SJSA1 (cell line): Measurements from ENCODE around the gene DEPDC1B. TPM values are rescaled to one million over a fixed set of nuclear protein-coding genes. Genes with fewer than 3 reads are reported as not detected.
"Not testable (repeated sequence)": the region's sequence is repeated elsewhere in the genome, so short reads cannot be mapped to it uniquely, and the experiment has no call there.

Experiments
- DNase-seq, 2 experiments: peaks; one replicate each; pipeline ENCODE4 v3.0.0-alpha.2; 2015 to 2020; ENCODE audit warnings: low spot score in 2 of 2, low read depth in 1 of 2
- H3K27ac ChIP-seq: fragments of 250-450 bp; sonication (Bioruptor Pico); 2 replicates; pipeline ENCODE4 v1.5.1; 2020; ENCODE audit warnings: mild to moderate bottlenecking, moderate library complexity
- H3K27me3 ChIP-seq: fragments of 250-450 bp; sonication (Bioruptor Pico); replicated peaks from 2 replicates; pipeline ENCODE4 v1.5.1; 2020; ENCODE audit warnings: mild to moderate bottlenecking, moderate library complexity
- H3K36me3 ChIP-seq: fragments of 250-450 bp; sonication (Bioruptor Pico); 2 replicates; pipeline ENCODE4 v1.5.1; 2020; ENCODE audit warnings: mild to moderate bottlenecking
- H3K4me1 ChIP-seq: fragments of 250-450 bp; sonication (Bioruptor Pico); replicated peaks from 2 replicates; pipeline ENCODE4 v1.6.1; 2021; ENCODE audit warnings: mild to moderate bottlenecking
- H3K4me3 ChIP-seq: fragments of 250-450 bp; sonication (Bioruptor Pico); 2 replicates; pipeline ENCODE4 v1.5.1; 2020; ENCODE audit warnings: mild to moderate bottlenecking
- H3K9me3 ChIP-seq: fragments of 250-450 bp; sonication (Bioruptor Pico); replicated peaks from 2 replicates; pipeline ENCODE4 v1.5.1; 2020; ENCODE audit warnings: mild to moderate bottlenecking
- total RNA-seq: library from RNA; depleted of rRNA; stranded (reverse); fragments of >200 nt; shearing (Covaris generic); gene quantifications from 2 replicates; pipeline ENCODE4 v1.2.3, GENCODE V29; 2014; rRNA removed

Gene DEPDC1B, protein sequence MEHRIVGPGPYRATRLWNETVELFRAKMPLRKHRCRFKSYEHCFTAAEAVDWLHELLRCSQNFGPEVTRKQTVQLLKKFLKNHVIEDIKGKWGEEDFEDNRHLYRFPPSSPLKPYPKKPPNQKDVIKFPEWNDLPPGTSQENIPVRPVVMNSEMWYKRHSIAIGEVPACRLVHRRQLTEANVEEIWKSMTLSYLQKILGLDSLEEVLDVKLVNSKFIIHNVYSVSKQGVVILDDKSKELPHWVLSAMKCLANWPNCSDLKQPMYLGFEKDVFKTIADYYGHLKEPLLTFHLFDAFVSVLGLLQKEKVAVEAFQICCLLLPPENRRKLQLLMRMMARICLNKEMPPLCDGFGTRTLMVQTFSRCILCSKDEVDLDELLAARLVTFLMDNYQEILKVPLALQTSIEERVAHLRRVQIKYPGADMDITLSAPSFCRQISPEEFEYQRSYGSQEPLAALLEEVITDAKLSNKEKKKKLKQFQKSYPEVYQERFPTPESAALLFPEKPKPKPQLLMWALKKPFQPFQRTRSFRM
- total RNA-seq, result 14.5 and 20.8 TPM in 2 replicates

DNA sequence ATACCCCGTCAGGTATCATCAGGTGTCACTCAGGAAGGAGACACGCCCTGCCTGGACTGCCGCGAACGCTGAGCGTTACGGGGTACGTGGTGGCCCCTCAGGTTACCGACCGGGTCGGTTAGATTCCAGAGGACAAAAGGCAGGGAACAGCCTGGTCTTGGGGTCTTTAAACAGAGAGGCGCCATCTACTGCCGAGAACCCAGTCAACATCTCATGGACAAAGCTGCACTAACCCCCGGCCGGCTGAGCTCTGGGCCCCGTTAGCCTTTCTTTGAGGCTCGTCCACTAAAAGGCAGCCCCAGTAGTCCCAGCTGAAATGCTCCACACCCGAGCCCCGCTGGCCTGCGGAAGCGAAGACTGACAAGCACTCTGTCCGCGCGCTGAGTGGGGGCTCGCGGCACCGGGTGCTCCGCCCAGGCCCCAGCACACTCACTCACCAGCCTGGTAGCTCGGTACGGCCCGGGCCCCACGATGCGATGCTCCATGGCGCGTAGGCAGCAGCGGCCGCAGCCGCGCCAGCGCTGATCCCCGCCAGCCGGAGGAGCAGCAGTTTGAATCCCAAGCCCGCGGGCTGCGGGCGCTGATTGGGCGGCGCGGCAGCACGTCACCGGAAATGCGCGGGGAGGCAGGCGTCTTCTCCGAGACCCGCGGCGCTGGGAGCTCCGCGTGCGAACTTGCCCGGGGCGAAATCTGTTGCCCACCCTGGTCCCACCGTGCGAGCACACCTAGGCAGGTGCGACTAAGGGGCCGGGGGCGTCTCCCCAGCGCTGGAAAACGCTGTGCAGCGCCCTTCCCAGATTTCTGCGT is at the start of gene DEPDC1B:
Gene DEPDC1B, minus strand, starts transcription at position 558 of the 807 bp plus-strand sequence. Its CDS starts 73 bp downstream, at position 485.
- peaks cover 3% of the 10 kb centered on the region; the same call in 1 of the 2 replicates for H3K36me3 ChIP-seq
- peak within 1 kb of the TSS; percentile 68 for H3K4me3 ChIP-seq
- H3K27me3 ChIP-seq, result no peaks in the 10 kb centered on the region
- peaks cover 14% of the 10 kb centered on the region for H3K4me1 ChIP-seq
- H3K9me3 ChIP-seq, result no peaks in the 10 kb centered on the region
- peak; percentile 87 to 90 for DNase-seq
- peak within 1 kb of the TSS; percentile 84 for H3K27ac ChIP-seq

DNA sequence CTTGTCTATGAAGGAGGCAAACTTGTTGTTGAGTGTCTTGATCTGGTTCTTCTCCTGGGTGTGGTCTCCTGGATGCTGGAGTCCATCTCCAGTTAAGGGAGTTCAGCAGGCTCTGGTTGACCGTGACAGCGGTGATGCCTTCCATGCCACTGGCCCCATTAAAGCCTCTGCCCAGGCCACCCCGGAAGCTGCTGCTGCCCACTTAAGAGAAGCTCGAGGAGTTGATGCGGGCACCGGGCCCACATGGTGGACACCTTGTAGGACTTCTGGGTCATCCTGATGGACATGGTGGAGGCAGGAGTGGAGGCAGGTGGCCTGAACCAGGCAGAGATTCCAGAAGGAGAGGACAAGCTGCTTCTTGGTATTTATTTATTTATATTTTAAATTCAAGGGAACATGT is 44.7 kb upstream of the DEPDC1B start:
- no peak overlapping the region for H3K4me3 ChIP-seq
- no peak overlapping the region for H3K27ac ChIP-seq
- no peaks in the 10 kb centered on the region for H3K27me3 ChIP-seq
- DNase-seq, result no peak
- H3K36me3 ChIP-seq, result no peaks in the 10 kb centered on the region
- H3K4me1 ChIP-seq, result no peaks in the 10 kb centered on the region
- no peaks in the 10 kb centered on the region for H3K9me3 ChIP-seq

DNA sequence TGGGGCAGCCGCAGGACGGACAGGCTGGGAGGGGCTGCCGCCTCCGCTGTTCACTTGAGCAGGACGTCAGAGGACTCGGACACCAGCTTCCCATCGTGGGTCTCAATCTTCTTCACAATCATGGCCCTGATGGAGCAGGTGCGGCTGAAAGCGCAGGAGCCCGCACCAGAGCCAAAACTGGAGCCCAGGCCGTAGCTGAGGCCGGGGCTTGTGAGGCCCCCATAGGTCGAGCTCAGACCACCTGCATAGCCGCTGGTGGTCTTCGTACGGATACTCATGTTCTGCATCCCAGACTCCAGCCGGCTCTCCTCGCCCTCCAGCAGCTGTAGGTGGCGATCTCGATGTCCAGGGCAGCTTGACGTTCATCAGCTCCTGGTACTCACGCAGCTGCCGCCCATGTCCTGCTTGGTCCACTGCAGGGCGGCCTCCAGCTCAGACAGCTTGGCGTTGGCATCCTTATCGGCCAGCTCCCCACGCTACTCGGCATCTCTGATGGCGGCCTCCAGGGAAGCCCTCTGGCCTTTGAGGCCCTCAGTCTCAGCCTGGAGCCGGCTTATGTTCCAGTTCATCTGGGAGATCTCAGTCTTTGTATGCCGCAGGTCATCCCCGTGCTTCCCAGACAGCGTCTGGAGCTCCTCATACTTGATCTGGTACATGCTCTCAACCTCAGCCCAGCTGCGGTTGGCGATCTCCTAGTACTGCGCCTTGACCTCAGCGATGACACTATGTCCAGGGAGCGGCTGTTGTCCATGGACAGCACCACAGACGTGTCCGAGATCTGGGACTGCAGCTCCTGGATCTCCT is 43.7 kb upstream of the DEPDC1B start:
- no peaks in the 10 kb centered on the region for H3K27me3 ChIP-seq

DNA sequence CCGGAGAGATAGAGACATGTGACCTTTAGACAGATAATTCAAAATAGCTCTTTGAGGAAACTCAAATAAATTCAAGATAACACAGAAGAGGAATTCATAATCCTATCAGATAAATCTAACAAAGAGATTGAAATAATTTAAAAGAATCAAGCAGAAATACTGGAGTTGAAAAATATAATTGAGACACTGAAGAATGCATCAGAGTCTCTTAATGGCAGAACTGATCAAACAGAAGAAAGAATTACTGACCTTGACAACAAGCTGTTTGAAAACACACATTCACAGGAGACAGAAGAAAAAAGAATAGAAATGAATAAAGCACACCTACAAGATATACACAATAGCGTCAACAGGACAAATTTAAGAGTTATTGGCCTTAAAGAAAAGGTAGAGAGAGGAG is 40.4 kb upstream of the DEPDC1B start:
- Histone ChIP-seq H3K9me3 (no peaks in the 10 kb centered on the region), H3K27ac (no peak overlapping the region), H3K4me3 (no peak overlapping the region), H3K4me1 (no peaks in the 10 kb centered on the region), H3K36me3 (no peaks in the 10 kb centered on the region), H3K27me3 (no peaks in the 10 kb centered on the region)
- DNase-seq, result no peak

More for the DNA sequence above, 43.7 kb upstream of the DEPDC1B start:
- no peaks in the 10 kb centered on the region for H3K9me3 ChIP-seq
- no peak overlapping the region for H3K27ac ChIP-seq
- no peaks in the 10 kb centered on the region for H3K36me3 ChIP-seq
- DNase-seq, result no peak
- no peak overlapping the region for H3K4me3 ChIP-seq
- H3K4me1 ChIP-seq, result no peaks in the 10 kb centered on the region

DNA sequence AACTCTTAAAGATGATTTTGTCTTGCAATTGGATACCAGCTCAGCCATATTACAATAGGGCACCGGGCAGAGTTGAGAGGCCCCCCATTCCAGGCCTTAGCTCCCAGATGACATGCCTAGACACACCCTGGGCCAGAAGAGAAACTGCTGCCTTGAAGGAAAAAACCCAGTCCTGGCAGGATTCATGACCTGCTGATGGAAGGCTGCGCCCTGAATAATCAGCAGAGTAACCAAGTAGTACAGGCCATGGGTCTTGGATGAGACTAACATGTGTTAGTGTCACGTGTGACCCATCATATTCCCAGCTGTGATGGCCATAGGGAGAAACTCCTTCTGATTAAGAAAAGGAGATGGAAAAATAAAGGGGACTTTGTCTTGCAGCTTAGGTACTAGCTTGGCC is 39.0 kb upstream of the DEPDC1B start:
- Histone ChIP-seq H3K4me1 (no peaks in the 10 kb centered on the region), H3K27me3 (no peaks in the 10 kb centered on the region), H3K36me3 (no peaks in the 10 kb centered on the region), H3K9me3 (no peaks in the 10 kb centered on the region), H3K27ac (no peak overlapping the region), H3K4me3 (no peak overlapping the region)
- no peak for DNase-seq

DNA sequence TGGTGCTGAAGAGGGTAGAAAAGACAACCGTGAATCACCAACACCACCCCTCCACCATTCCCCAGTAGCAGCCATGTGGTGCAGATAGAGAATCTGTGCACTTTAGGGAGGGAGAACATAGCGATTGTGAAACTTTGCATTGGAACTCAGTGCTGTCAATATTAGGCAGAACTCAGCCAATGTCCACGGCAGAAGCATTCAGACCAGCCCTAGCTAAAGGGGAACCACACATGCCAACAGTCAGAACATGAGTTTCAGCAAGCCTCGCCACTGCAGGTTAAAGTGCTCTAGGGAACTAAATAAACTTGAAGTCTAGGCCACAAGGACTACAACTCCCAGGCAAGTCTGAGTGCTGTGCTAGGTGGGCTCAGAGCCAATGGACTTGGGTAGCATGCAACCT is 38.5 kb upstream of the DEPDC1B start:
- Histone ChIP-seq H3K9me3 (no peaks in the 10 kb centered on the region), H3K27ac (no peak overlapping the region), H3K36me3 (no peaks in the 10 kb centered on the region), H3K4me3 (no peak overlapping the region), H3K27me3 (no peaks in the 10 kb centered on the region), H3K4me1 (no peaks in the 10 kb centered on the region)
- no peak for DNase-seq

DNA sequence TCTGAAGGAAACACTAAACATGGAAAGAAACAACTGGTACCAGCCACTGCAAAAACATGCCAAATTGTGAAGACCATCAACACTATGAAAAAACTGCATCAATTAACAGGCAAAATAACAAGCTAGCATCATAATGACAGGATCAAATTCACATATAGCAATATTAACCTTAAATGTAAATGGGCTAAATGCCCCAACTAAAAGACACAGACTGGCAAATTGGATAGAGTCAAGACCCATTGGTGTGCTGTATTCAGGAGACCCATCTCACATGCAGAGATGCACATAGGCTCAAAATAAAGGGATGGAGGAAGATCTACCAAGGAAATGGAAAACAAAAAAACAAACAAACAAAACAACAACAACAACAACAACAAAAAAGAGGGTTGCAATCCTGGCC is 30.9 kb upstream of the DEPDC1B start:
- DNase-seq, H3K4me1 ChIP-seq, H3K36me3 ChIP-seq, H3K27ac ChIP-seq, H3K27me3 ChIP-seq, H3K9me3 ChIP-seq, H3K4me3 ChIP-seq: not testable (repeated sequence)

DNA sequence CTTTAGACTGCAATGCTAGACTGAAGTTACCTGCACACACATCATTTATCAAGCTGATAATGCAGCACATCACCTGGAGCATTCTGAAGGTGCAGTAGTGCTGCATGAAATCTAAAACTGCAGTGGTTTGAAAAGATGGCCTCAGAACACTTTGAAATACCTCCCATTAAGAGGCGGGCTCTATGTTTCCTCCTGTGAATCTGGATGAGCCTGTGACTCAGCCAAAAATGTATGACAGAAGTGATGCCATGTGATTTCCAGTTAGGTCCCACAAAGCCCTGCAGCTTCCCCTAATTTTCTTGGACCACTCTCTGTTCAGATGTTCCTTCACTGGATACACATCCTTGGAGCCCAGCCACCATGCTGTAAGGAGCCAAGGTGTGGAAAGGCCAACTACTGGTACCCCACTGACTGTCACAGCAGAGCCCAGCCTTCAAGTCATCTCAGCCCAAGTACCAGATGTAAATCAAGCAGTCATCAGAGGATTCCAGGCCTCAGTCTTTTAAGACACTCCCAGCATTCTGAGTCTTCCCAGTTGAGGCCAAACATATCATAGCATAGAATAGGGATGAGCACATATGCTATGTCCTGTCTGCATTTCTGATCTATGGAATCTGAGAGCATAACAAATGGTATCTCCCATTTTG is 27.2 kb upstream of the DEPDC1B start:
- Histone ChIP-seq H3K27me3 (0 out of 2 replicates have a peak, but pooled peaks cover 3% of the 10 kb centered on the region), H3K9me3 (no peaks in the 10 kb centered on the region), H3K4me3 (no peak overlapping the region), H3K27ac (no peak overlapping the region), H3K36me3 (no peaks in the 10 kb centered on the region), H3K4me1 (no peaks in the 10 kb centered on the region)
- no peak for DNase-seq

DNA sequence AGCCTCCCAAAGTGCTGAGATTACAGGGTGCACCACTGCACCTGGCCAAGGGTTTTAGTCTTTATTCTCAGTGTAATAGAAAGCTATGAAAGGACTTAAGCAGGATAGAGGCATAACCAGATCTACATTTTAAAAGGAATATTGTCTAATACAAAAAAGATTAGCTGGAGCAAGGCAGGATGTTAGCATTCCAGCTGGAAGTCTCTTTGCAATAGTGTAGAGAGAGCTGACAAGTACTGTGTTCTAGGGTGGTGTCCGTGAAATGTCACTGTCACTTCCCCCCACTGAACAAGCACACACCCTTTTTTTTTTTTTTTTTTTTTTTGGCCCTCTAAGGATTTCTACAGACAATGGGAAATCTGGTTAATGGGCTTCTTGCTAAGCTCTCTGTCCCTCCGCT is 24.2 kb upstream of the DEPDC1B start:
- peaks cover 11% of the 10 kb centered on the region; the same call in 1 of the 2 replicates for H3K27me3 ChIP-seq
- H3K9me3 ChIP-seq, result no peaks in the 10 kb centered on the region
- H3K27ac ChIP-seq, result no peak overlapping the region
- no peak for DNase-seq
- H3K36me3 ChIP-seq, result no peaks in the 10 kb centered on the region
- H3K4me3 ChIP-seq, result no peak overlapping the region
- H3K4me1 ChIP-seq, result no peaks in the 10 kb centered on the region

DNA sequence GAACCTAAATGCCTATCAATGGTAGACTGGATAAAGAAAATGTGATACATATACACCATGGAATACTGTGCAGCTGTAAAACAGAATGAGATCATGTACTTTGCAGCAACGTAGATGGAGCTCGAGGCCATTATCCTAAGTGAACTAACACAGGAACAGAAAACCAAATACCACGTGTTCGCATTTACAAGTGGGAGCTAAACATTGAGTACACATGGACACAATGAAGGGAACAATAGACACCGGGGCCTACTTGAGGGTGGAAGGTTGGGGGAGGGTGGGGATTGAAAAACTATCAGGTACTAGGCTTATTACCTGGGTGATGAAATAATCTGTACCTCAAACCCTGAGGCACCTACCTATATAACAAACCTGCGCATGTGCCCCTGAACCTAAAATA is 22.4 kb upstream of the DEPDC1B start:
- no peaks in the 10 kb centered on the region for H3K4me1 ChIP-seq
- H3K27ac ChIP-seq, result no peak overlapping the region
- peaks cover 11% of the 10 kb centered on the region; the same call in 1 of the 2 replicates for H3K27me3 ChIP-seq
- no peak for DNase-seq
- H3K9me3 ChIP-seq, result no peaks in the 10 kb centered on the region
- H3K4me3 ChIP-seq, result no peak overlapping the region
- no peaks in the 10 kb centered on the region for H3K36me3 ChIP-seq

DNA sequence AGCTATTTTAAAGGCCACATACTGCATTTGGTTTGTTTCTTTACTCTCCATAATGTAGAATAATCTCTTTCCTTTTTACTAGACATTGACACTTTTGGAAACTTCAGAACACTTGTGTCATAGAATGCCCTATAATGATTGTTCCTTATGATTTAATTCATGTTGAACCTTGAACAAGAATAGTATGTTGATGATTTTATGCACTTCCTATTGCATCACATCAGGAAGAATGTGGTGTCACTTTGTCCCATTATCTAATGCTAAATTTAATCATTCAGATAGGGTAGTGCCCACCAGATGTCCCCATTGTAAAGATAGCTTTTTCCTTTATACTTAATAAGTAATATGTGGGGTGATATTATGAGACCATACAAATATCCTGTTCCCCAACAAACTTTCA is 19.4 kb upstream of the DEPDC1B start:
- H3K36me3 ChIP-seq, result no peaks in the 10 kb centered on the region
- DNase-seq, result no peak
- H3K9me3 ChIP-seq, result no peaks in the 10 kb centered on the region
- H3K4me1 ChIP-seq, result no peaks in the 10 kb centered on the region
- no peak overlapping the region for H3K27ac ChIP-seq
- peaks cover 11% of the 10 kb centered on the region; the same call in 1 of the 2 replicates for H3K27me3 ChIP-seq
- no peak overlapping the region for H3K4me3 ChIP-seq

DNA sequence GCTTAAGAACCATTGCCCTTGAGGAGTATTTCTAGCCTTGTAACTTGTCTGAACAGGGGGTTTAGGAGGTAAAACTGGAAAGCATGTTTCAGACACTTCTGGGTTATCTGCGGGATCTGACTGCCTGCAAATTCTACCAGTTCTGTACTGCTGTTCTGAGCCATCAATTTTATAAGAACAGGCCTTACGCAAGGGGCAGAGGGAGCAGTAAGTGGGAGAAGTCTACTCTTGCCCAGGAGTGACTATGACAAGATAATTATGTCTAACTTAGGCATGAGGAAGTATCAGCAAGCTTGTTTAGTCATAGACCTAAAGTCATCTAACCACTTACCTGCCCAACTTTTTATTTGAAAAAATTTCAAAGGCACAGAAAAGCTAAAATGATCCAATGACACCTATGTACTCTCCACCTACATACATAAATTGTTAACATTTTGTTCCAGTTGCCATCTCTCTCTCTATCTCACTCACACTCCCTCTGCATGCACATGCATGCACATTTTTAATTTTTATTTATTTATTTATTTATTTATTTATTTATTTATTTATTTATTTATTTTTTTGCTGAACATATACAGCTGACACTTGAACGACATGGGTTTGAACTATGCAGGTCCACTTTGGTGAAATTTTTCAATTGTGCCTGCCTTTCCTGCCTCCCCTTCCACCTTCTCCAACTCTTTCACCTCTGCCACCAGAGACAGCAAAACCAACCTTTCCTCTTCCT is 18.4 kb upstream of the DEPDC1B start:
- Histone ChIP-seq H3K36me3 (no peaks in the 10 kb centered on the region), H3K27me3 (peaks cover 11% of the 10 kb centered on the region; the same call in 1 of the 2 replicates), H3K9me3 (no peaks in the 10 kb centered on the region), H3K4me3 (no peak overlapping the region), H3K27ac (no peak overlapping the region), H3K4me1 (no peaks in the 10 kb centered on the region)
- DNase-seq, result no peak
